ENCODE results near the gene ELOVL2. TPM values are rescaled to one million over a fixed set of nuclear protein-coding genes. Genes with fewer than 3 reads are reported as not detected.
"Not testable (repeated sequence)": the region's sequence is repeated elsewhere in the genome, so short reads cannot be mapped to it uniquely, and the experiment has no call there.

ELOVL2 gene
- total RNA-seq, 1 donor from 2014 or later: not detected

GRCh38 chr6:10984959-10985358 is 59.1 kb downstream of the ELOVL2 start:
- not testable (repeated sequence) for H3K27ac Mint-ChIP-seq

GRCh38 chr6:10981409-10981808 is 62.7 kb downstream of the ELOVL2 start:
- Mint-ChIP-seq H3K27ac (no peak overlapping the region), H3K9me3 (no peaks in the 10 kb centered on the region), H3K27me3 (ENCODE audit: insufficient read depth) (peaks cover 3% of the 10 kb centered on the region), H3K4me3 (no peak overlapping the region), H3K36me3 (ENCODE audit: low read depth) (no peaks in the 10 kb centered on the region), H3K4me1 (ENCODE audit: low read depth) (no peaks in the 10 kb centered on the region)
- DNase-seq (ENCODE audit: low spot score): no peak
- intact Hi-C loops (cut with micrococcal nuclease): no loop called here

More at GRCh38 chr6:10984959-10985358, 59.1 kb downstream of the ELOVL2 start:
- DNase-seq (ENCODE audit: low spot score); intact Hi-C loops (cut with micrococcal nuclease); H3K36me3 Mint-ChIP-seq (ENCODE audit: low read depth); H3K27me3 Mint-ChIP-seq (ENCODE audit: insufficient read depth); H3K9me3 Mint-ChIP-seq; H3K4me1 Mint-ChIP-seq (ENCODE audit: low read depth); H3K4me3 Mint-ChIP-seq: not testable (repeated sequence)

- DNase-seq (ENCODE audit: low spot score): no peak
- Mint-ChIP-seq H3K27ac (no peak overlapping the region), H3K4me1 (ENCODE audit: low read depth) (no peaks in the 10 kb centered on the region), H3K9me3 (no peaks in the 10 kb centered on the region), H3K27me3 (ENCODE audit: insufficient read depth) (peaks cover 3% of the 10 kb centered on the region), H3K36me3 (ENCODE audit: low read depth) (no peaks in the 10 kb centered on the region), H3K4me3 (no peak overlapping the region)
- intact Hi-C loops (cut with micrococcal nuclease): no loop called here
Measured at GRCh38 chr6:10979603-10980002, 64.5 kb downstream of the ELOVL2 start.

- peaks cover 3% of the 10 kb centered on the region for H3K27me3 Mint-ChIP-seq (ENCODE audit: insufficient read depth)
- no peaks in the 10 kb centered on the region for H3K36me3 Mint-ChIP-seq (ENCODE audit: low read depth)
- DNase-seq (ENCODE audit: low spot score): no peak
- no peaks in the 10 kb centered on the region for H3K9me3 Mint-ChIP-seq
- no peaks in the 10 kb centered on the region for H3K4me1 Mint-ChIP-seq (ENCODE audit: low read depth)
- intact Hi-C loops (cut with micrococcal nuclease): no loop called here
- no peak overlapping the region for H3K27ac Mint-ChIP-seq
- H3K4me3 Mint-ChIP-seq: no peak overlapping the region
Measured at GRCh38 chr6:10977231-10977968, 66.7 kb downstream of the ELOVL2 start.

GRCh38 chr6:10976571-10976970 is 67.5 kb downstream of the ELOVL2 start:
- H3K27ac Mint-ChIP-seq: no peak overlapping the region
- intact Hi-C loops (cut with micrococcal nuclease): no loop called here
- no peaks in the 10 kb centered on the region for H3K4me1 Mint-ChIP-seq (ENCODE audit: low read depth)
- H3K27me3 Mint-ChIP-seq (ENCODE audit: insufficient read depth): no peaks in the 10 kb centered on the region
- H3K4me3 Mint-ChIP-seq: no peak overlapping the region
- no peaks in the 10 kb centered on the region for H3K9me3 Mint-ChIP-seq
- DNase-seq (ENCODE audit: low spot score): no peak
- no peaks in the 10 kb centered on the region for H3K36me3 Mint-ChIP-seq (ENCODE audit: low read depth)

GRCh38 chr6:10972196-10972595 is 71.9 kb downstream of the ELOVL2 start:
- no peaks in the 10 kb centered on the region for H3K9me3 Mint-ChIP-seq
- no peaks in the 10 kb centered on the region for H3K27me3 Mint-ChIP-seq (ENCODE audit: insufficient read depth)
- H3K27ac Mint-ChIP-seq: no peak overlapping the region
- intact Hi-C loops (cut with micrococcal nuclease): no loop called here
- no peaks in the 10 kb centered on the region for H3K4me1 Mint-ChIP-seq (ENCODE audit: low read depth)
- DNase-seq (ENCODE audit: low spot score): no peak
- no peaks in the 10 kb centered on the region for H3K36me3 Mint-ChIP-seq (ENCODE audit: low read depth)
- no peak overlapping the region for H3K4me3 Mint-ChIP-seq

- no peaks in the 10 kb centered on the region for H3K27me3 Mint-ChIP-seq (ENCODE audit: insufficient read depth)
- H3K36me3 Mint-ChIP-seq (ENCODE audit: low read depth): no peaks in the 10 kb centered on the region
- no peaks in the 10 kb centered on the region for H3K4me1 Mint-ChIP-seq (ENCODE audit: low read depth)
- no peak overlapping the region for H3K27ac Mint-ChIP-seq
- DNase-seq (ENCODE audit: low spot score): no peak
- H3K4me3 Mint-ChIP-seq: no peak overlapping the region
- no peaks in the 10 kb centered on the region for H3K9me3 Mint-ChIP-seq
- intact Hi-C loops (cut with micrococcal nuclease): no loop called here
Measured at GRCh38 chr6:10970731-10971130, 73.4 kb downstream of the ELOVL2 start.

GRCh38 chr6:10968776-10969175 is 75.3 kb downstream of the ELOVL2 start:
- Mint-ChIP-seq H3K4me1 (ENCODE audit: low read depth) (no peaks in the 10 kb centered on the region), H3K4me3 (no peak overlapping the region), H3K27ac (no peak overlapping the region), H3K9me3 (no peaks in the 10 kb centered on the region), H3K36me3 (ENCODE audit: low read depth) (no peaks in the 10 kb centered on the region), H3K27me3 (ENCODE audit: insufficient read depth) (peaks cover 2% of the 10 kb centered on the region)
- intact Hi-C loops (cut with micrococcal nuclease): no loop called here
- DNase-seq (ENCODE audit: low spot score): no peak

GRCh38 chr6:10964684-10965083 is 79.4 kb downstream of the ELOVL2 start:
- no peaks in the 10 kb centered on the region for H3K9me3 Mint-ChIP-seq
- H3K4me3 Mint-ChIP-seq: no peak overlapping the region
- no peak for DNase-seq (ENCODE audit: low spot score)
- H3K36me3 Mint-ChIP-seq (ENCODE audit: low read depth): no peaks in the 10 kb centered on the region
- H3K27ac Mint-ChIP-seq: no peak overlapping the region
- no peaks in the 10 kb centered on the region for H3K4me1 Mint-ChIP-seq (ENCODE audit: low read depth)
- intact Hi-C loops (cut with micrococcal nuclease): no loop called here
- H3K27me3 Mint-ChIP-seq (ENCODE audit: insufficient read depth): peaks cover 2% of the 10 kb centered on the region

- H3K27ac Mint-ChIP-seq: no peak overlapping the region
- no peak for DNase-seq (ENCODE audit: low spot score)
- no peaks in the 10 kb centered on the region for H3K4me1 Mint-ChIP-seq (ENCODE audit: low read depth)
- H3K27me3 Mint-ChIP-seq (ENCODE audit: insufficient read depth): peaks cover 2% of the 10 kb centered on the region
- no peaks in the 10 kb centered on the region for H3K36me3 Mint-ChIP-seq (ENCODE audit: low read depth)
- intact Hi-C loops (cut with micrococcal nuclease): no loop called here
- no peaks in the 10 kb centered on the region for H3K9me3 Mint-ChIP-seq
- H3K4me3 Mint-ChIP-seq: no peak overlapping the region
Measured at GRCh38 chr6:10963113-10963512, 81.0 kb downstream of the ELOVL2 start.

GRCh38 chr6:10962673-10963072 is 81.4 kb downstream of the ELOVL2 start:
- no peaks in the 10 kb centered on the region for H3K9me3 Mint-ChIP-seq
- no peak overlapping the region for H3K4me3 Mint-ChIP-seq
- no peak overlapping the region for H3K27ac Mint-ChIP-seq
- DNase-seq (ENCODE audit: low spot score): no peak
- no peaks in the 10 kb centered on the region for H3K36me3 Mint-ChIP-seq (ENCODE audit: low read depth)
- H3K27me3 Mint-ChIP-seq (ENCODE audit: insufficient read depth): peaks cover 2% of the 10 kb centered on the region
- intact Hi-C loops (cut with micrococcal nuclease): no loop called here
- H3K4me1 Mint-ChIP-seq (ENCODE audit: low read depth): no peaks in the 10 kb centered on the region

- H3K36me3 Mint-ChIP-seq (ENCODE audit: low read depth): no peaks in the 10 kb centered on the region
- no peaks in the 10 kb centered on the region for H3K9me3 Mint-ChIP-seq
- no peaks in the 10 kb centered on the region for H3K4me1 Mint-ChIP-seq (ENCODE audit: low read depth)
- intact Hi-C loops (cut with micrococcal nuclease): no loop called here
- H3K27ac Mint-ChIP-seq: no peak overlapping the region
- H3K4me3 Mint-ChIP-seq: no peak overlapping the region
- no peak for DNase-seq (ENCODE audit: low spot score)
- H3K27me3 Mint-ChIP-seq (ENCODE audit: insufficient read depth): peaks cover 2% of the 10 kb centered on the region
Measured at GRCh38 chr6:10961837-10962236, 82.3 kb downstream of the ELOVL2 start.

GRCh38 chr6:10960171-10960570 is 83.9 kb downstream of the ELOVL2 start:
- H3K4me3 Mint-ChIP-seq: no peak overlapping the region
- H3K27me3 Mint-ChIP-seq (ENCODE audit: insufficient read depth): peaks cover 2% of the 10 kb centered on the region
- DNase-seq (ENCODE audit: low spot score): no peak
- H3K27ac Mint-ChIP-seq: no peak overlapping the region
- no peaks in the 10 kb centered on the region for H3K9me3 Mint-ChIP-seq
- H3K36me3 Mint-ChIP-seq (ENCODE audit: low read depth): no peaks in the 10 kb centered on the region
- intact Hi-C loops (cut with micrococcal nuclease): no loop called here
- H3K4me1 Mint-ChIP-seq (ENCODE audit: low read depth): no peaks in the 10 kb centered on the region

GRCh38 chr6:10957414-10957886 is 86.7 kb downstream of the ELOVL2 start:
- Mint-ChIP-seq H3K36me3 (ENCODE audit: low read depth) (no peaks in the 10 kb centered on the region), H3K4me1 (ENCODE audit: low read depth) (no peaks in the 10 kb centered on the region), H3K9me3 (no peaks in the 10 kb centered on the region), H3K27ac (no peak overlapping the region), H3K4me3 (no peak overlapping the region), H3K27me3 (ENCODE audit: insufficient read depth) (peaks cover 4% of the 10 kb centered on the region)
- DNase-seq (ENCODE audit: low spot score): no peak
- intact Hi-C loops (cut with micrococcal nuclease): no loop called here

Measured in activated T-helper 1 cell treated with anti-CD3 and anti-CD28 coated beads, Interleukin-12 subunit alpha, Interleukin-12 subunit beta, Interleukin-2, Interleukin-4 antibody, amounts not matched to agents 30 ng/mL and 10 ng/mL and 1 ng/mL, durations not matched to agents 14 hours and 24 hours and 36 hours (primary cell).